ENCODE measurements around the gene MTHFD1L. TPM values are rescaled to one million over a fixed set of nuclear protein-coding genes. Genes with fewer than 3 reads are reported as not detected.

MTHFD1L gene
- total and polyA plus RNA-seq, 9 of the 15 experiments (the other 6 are each of a cell fraction or from before 2014, with no cell fraction given), result 20.9 to 128 (median 61.0) TPM

DNA sequence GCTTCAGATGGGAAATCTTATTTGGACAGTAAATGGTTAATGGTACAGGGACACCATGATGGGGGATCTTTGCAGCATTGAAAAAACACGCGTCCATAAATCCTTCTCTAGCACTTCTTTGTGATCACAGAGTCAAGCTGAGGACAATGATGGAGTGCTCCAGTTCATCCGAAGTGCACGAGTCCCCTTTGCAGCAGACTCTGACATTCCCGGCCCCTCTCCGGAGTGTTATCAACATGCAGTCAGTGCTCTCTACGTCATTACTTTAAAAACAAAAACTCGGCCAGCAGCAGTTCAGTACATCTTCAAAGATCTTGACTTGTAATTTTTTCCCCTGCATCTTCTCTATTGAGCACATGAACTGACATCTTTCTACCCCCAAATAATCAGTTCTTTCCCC, 188.8 kb downstream of the MTHFD1L start (continued):
- TF ChIP-seq CHD7 (IDR thresholded peaks at IDR 0.05; ENCODE audit: low read depth, low read length), result no peak
- no peak for TF ChIP-seq NELFE (IDR thresholded peaks at IDR 0.05; ENCODE audit: insufficient read depth, insufficient read length)
- TF ChIP-seq HDAC3 (IDR thresholded peaks at IDR 0.05; ENCODE audit: borderline replicate concordance, partially characterized antibody), result no peak
- no peak for TF ChIP-seq FOXP1 (CRISPR knock-in tag; IDR thresholded peaks at IDR 0.05)
- TF ChIP-seq NFE2 (IDR thresholded peaks at IDR 0.05; ENCODE audit: low read depth), result no peak
- no peak for TF ChIP-seq TARDBP (IDR thresholded peaks at IDR 0.05)
- no peak for TF ChIP-seq NR2F6 (CRISPR knock-in tag; IDR thresholded peaks at IDR 0.05)

Measured in K562 (cell line).